Immature natural killer cell (primary cell): ENCODE results near the gene COL6A3. TPM values are rescaled to one million over a fixed set of nuclear protein-coding genes. Genes with fewer than 3 reads are reported as not detected.

Experiments
- DNase-seq, 3 donors: peaks; one replicate each; pipeline ENCODE4 v3.0.0; 2022; ENCODE audit warnings: mixed read lengths in 1 of 3
- H3K27ac Mint-ChIP-seq, 6 donors: one replicate each; pipeline ENCODE4 v1.8.0; 2020; ENCODE audit warnings: mixed read lengths in 6 of 6, mild to moderate bottlenecking in 5 of 6, inconsistent platforms in 4 of 6, moderate library complexity in 3 of 6
- H3K27me3 Mint-ChIP-seq, 3 donors: one replicate each; pipeline ENCODE4 v1.8.0; 2020 to 2021; ENCODE audit warnings: low read depth in 3 of 3, mild to moderate bottlenecking in 3 of 3, mixed read lengths in 3 of 3, moderate library complexity in 3 of 3, inconsistent platforms in 1 of 3
- H3K36me3 Mint-ChIP-seq, 3 donors: one replicate each; pipeline ENCODE4 v1.8.0; 2020; ENCODE audit warnings: mixed read lengths in 3 of 3, inconsistent platforms in 2 of 3, mild to moderate bottlenecking in 2 of 3
- H3K4me1 Mint-ChIP-seq, 2 donors: one replicate each; pipeline ENCODE4 v1.8.0; 2020; ENCODE audit warnings: inconsistent platforms in 2 of 2, mild to moderate bottlenecking in 2 of 2, mixed read lengths in 2 of 2, moderate library complexity in 1 of 2
- H3K4me3 Mint-ChIP-seq, 5 donors: one replicate each; pipeline ENCODE4 v1.8.0; 2020; ENCODE audit warnings: mild to moderate bottlenecking in 5 of 5, mixed read lengths in 5 of 5, inconsistent platforms in 3 of 5, moderate library complexity in 3 of 5
- H3K9me3 Mint-ChIP-seq, 6 donors: one replicate each; pipeline ENCODE4 v1.8.0; 2020; ENCODE audit warnings: mild to moderate bottlenecking in 6 of 6, mixed read lengths in 6 of 6, inconsistent platforms in 4 of 6, moderate library complexity in 3 of 6
- polyA plus RNA-seq, 3 donors: library from polyadenylated mRNA; unstranded; fragments of 300-500 nt; fragmentation: Illumina TruSeq; gene quantifications; one replicate each; pipeline ENCODE4 v1.2.3, GENCODE V29; 2021

The COL6A3 gene
- polyA plus RNA-seq, 3 donors from 2014 or later, result 0.04 TPM; not detected in 2

GRCh38 chr2:237301595-237301994, 112.4 kb downstream of the COL6A3 start:
- H3K27ac Mint-ChIP-seq, result no peak overlapping the region
- H3K27me3 Mint-ChIP-seq, result peaks cover 0 to 17% (median 1%) of the 10 kb centered on the region in 3 donors
- H3K9me3 Mint-ChIP-seq, result no peaks in the 10 kb centered on the region
- no peaks in the 10 kb centered on the region for H3K4me1 Mint-ChIP-seq
- H3K36me3 Mint-ChIP-seq, result no peaks in the 10 kb centered on the region
- H3K4me3 Mint-ChIP-seq, result no peak overlapping the region
- no peak for DNase-seq

DNA sequence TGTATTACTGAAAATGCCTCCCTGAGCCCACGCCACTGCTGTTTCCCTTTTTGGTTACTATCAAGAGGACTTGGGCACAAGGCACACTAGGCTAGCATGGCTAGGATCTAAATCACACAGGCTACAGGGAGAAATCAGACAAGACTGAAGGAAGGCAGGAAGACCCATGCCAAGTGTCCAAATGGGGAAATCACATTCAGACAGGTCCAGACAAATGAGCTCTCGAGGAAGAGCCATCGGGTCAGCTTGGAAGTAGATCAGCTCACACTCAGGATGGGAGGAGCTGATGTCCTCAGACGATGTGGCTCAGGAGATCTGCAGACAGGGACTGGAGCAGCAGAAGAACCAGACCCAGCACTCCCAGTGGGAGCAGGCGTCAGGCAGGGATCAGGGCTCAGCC, 113.2 kb downstream of the COL6A3 start:
- H3K27me3 Mint-ChIP-seq, result peaks cover 0 to 20% (median 1%) of the 10 kb centered on the region in 3 donors
- no peaks in the 10 kb centered on the region for H3K36me3 Mint-ChIP-seq
- H3K27ac Mint-ChIP-seq, result no peak overlapping the region
- H3K4me1 Mint-ChIP-seq, result no peaks in the 10 kb centered on the region
- H3K4me3 Mint-ChIP-seq, result no peak overlapping the region
- no peaks in the 10 kb centered on the region for H3K9me3 Mint-ChIP-seq
- no peak for DNase-seq

DNA sequence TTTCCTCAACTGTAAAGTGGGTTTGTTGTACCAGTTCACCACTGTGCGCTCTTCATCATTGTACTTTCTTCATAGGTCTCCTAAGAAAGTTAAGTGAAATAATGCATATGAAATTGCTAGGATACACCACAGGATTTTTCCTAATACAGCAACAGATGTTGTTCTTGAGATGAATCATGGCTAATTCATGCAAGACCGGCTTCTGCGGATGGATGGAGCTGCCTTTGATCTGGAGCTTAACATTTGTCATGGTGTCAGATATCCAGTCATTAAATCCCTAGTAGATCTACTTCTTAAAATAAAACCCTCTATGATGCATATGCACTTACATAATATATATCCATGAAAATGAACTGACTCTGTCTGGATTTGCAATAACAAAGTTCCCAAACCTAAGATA, 114.1 kb downstream of the COL6A3 start:
- Mint-ChIP-seq H3K27ac (no peak overlapping the region), H3K4me3 (no peak overlapping the region), H3K4me1 (no peaks in the 10 kb centered on the region), H3K27me3 (peaks cover 0 to 22% (median 1%) of the 10 kb centered on the region in 3 donors), H3K9me3 (no peaks in the 10 kb centered on the region), H3K36me3 (no peaks in the 10 kb centered on the region)
- no peak for DNase-seq

GRCh38 chr2:237298151-237299118, 115.5 kb downstream of the COL6A3 start:
- Mint-ChIP-seq H3K4me3 (no peak overlapping the region), H3K27ac (no peak overlapping the region), H3K27me3 (peaks cover 0 to 25% (median 6%) of the 10 kb centered on the region in 3 donors), H3K9me3 (no peaks in the 10 kb centered on the region), H3K4me1 (no peaks in the 10 kb centered on the region), H3K36me3 (no peaks in the 10 kb centered on the region)
- DNase-seq, result no peak

DNA sequence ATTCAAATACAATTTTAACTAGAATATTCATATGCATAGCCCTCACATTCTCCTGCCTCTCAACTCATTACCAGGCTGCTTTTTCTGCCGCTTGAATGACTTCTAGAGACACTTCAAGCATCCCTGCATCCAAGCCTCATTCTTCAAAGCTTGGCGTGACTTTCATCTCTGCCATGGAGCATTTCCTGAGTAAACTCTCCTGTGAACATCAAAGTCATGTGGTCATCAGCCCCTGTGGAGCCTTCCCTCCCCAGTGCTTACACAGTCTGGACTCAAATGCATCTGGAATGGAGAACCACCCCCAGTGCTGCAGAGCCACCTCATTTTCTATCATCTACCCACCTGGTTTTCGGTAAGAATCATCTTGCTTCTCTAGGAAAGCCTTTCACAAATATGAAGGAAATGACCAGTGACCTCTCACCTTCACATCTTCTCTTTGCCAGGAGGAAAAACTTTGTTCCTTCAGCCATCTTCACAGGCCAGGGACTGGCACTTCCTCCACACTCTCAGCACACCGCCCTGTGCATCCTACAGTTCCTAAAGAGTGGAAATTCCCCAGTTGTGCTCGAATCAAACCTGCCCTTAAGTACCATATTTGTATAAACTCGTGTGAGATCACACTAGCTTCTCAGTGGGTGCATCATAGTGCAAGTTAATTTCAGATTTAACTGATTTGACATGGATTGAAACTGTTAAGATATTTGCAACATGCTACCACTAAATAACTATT, 116.4 kb downstream of the COL6A3 start:
- no peaks in the 10 kb centered on the region for H3K9me3 Mint-ChIP-seq
- DNase-seq, result no peak
- peaks cover 0 to 29% (median 6%) of the 10 kb centered on the region in 3 donors for H3K27me3 Mint-ChIP-seq
- peak overlapping the region in 1 of 6 donors; percentile 53 for H3K27ac Mint-ChIP-seq
- no peaks in the 10 kb centered on the region for H3K36me3 Mint-ChIP-seq
- no peaks in the 10 kb centered on the region for H3K4me1 Mint-ChIP-seq
- H3K4me3 Mint-ChIP-seq, result no peak overlapping the region

DNA sequence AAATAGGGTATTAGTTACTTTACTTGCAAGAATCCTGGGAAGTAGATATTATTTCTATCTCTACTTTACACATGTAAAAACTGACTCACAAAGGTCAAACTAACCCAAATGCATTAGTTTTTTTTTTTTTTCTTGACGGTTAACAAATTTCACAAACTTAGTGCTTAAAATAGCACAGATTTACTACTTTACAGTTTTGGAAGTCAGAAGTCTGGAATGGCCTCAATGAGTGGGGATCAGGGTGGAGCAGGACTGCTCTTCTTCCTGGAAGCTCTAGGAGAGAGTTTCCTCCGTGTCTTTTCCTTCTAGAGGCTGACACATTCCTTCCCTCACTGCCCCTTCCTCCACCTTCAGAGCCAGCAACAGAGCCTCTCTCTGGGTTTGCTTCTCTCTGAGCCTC, 117.2 kb downstream of the COL6A3 start:
- H3K36me3 Mint-ChIP-seq, result no peaks in the 10 kb centered on the region
- no peaks in the 10 kb centered on the region for H3K4me1 Mint-ChIP-seq
- DNase-seq, result no peak
- no peaks in the 10 kb centered on the region for H3K9me3 Mint-ChIP-seq
- peaks cover 0 to 31% (median 6%) of the 10 kb centered on the region in 3 donors for H3K27me3 Mint-ChIP-seq
- no peak overlapping the region for H3K4me3 Mint-ChIP-seq
- H3K27ac Mint-ChIP-seq, result no peak overlapping the region

DNA sequence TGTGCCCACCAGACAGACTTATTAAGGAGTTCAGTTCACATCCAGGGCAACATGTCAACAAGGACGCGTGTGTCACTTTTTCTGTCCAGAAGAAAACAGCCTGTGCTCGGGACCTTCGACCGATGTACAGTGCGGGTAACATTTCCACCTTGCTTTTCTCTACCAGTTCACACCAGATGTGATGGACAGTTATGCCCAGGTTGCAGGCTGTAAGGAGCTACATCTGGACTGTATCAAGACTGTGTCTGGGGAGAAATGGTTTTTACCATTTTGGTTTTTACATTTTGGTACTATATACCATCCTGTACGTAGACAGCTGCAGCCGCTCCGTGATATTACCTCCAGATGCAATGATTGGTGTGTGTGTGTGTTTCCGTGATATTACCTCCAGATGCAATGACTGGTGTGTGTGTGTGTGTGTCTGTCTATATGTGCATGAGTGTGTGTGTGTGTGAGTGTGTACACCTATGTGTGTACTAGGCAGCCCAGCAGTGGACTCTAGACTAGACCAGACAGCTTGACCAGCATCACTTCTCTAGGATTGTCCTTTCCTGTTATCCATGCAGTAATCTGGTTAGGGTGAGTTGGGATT, 118.0 kb downstream of the COL6A3 start:
- Mint-ChIP-seq H3K27ac (peak overlapping the region in 1 of 6 donors; percentile 52), H3K36me3 (no peaks in the 10 kb centered on the region), H3K4me1 (no peaks in the 10 kb centered on the region), H3K9me3 (no peaks in the 10 kb centered on the region), H3K4me3 (no peak overlapping the region), H3K27me3 (peaks cover 0 to 35% (median 11%) of the 10 kb centered on the region in 3 donors)
- no peak for DNase-seq

GRCh38 chr2:237294460-237294859, 119.5 kb downstream of the COL6A3 start:
- Mint-ChIP-seq H3K9me3 (no peaks in the 10 kb centered on the region), H3K36me3 (no peaks in the 10 kb centered on the region), H3K27me3 (peaks cover 0 to 36% (median 12%) of the 10 kb centered on the region in 3 donors)

DNA sequence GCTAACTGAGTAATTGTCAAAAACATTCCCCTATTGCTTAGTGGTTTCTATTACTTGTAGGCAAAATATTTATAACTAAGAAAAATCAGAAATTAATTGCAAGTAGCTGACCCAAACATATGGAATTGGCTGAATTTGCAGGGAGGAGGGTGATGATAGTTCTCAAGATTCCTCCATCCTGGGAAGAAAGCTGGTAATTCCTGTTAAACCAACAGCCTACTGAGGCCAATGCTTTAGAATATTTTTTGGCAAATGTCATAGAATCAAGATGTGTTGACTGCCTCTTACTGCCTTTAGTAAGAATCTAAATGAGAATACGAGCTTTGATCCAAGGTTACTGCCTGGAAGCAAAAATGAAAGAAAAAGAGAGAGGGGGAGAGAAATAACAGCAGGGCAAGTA, 120.0 kb downstream of the COL6A3 start:
- no peaks in the 10 kb centered on the region for H3K9me3 Mint-ChIP-seq
- no peak for DNase-seq
- no peak overlapping the region for H3K4me3 Mint-ChIP-seq
- H3K27me3 Mint-ChIP-seq, result peaks cover 0 to 35% (median 15%) of the 10 kb centered on the region in 3 donors
- no peaks in the 10 kb centered on the region for H3K4me1 Mint-ChIP-seq
- H3K36me3 Mint-ChIP-seq, result no peaks in the 10 kb centered on the region
- no peak overlapping the region for H3K27ac Mint-ChIP-seq

More at GRCh38 chr2:237294460-237294859, 119.5 kb downstream of the COL6A3 start:
- no peak overlapping the region for H3K27ac Mint-ChIP-seq
- no peak overlapping the region for H3K4me3 Mint-ChIP-seq
- no peaks in the 10 kb centered on the region for H3K4me1 Mint-ChIP-seq
- DNase-seq, result no peak

DNA sequence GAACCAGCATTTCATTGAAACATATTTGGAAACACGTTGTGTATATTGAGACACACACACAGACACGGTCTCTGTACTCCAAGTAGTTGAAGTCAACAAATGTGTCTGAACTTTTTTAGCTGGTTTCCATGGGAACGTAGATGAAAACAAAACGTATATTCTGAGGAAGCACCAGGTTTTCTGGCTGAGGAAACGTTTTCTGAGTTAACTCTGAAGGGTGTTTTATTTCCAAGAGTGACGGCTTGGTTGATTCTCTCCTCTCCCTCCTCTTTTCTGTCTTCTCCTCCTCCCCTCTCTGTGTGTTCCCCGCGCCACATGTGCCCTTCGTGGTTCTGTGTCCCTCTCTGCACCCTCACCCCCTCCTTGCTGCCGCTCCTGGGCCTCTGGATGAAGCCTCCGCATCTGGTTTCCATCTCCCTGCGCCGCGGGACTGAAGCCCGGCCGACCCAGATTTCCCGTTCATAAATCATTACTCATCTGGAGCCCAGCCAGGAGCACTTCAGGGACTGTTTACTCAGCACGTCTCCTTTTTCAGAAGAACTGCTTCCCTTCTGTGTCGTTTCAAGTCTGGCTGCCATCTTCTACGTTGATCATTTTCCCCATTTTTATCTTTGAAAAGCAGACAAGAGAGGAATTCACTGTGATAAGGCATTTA, 122.7 kb downstream of the COL6A3 start:
- no peak overlapping the region for H3K4me3 Mint-ChIP-seq
- peaks cover 0 to 8% (median 0%) of the 10 kb centered on the region in 6 donors for H3K9me3 Mint-ChIP-seq
- H3K4me1 Mint-ChIP-seq, result no peaks in the 10 kb centered on the region
- peak overlapping the region in 1 of 6 donors; percentile 14 for H3K27ac Mint-ChIP-seq
- H3K27me3 Mint-ChIP-seq, result peaks cover 2 to 30% (median 20%) of the 10 kb centered on the region in 3 donors
- no peak for DNase-seq
- no peaks in the 10 kb centered on the region for H3K36me3 Mint-ChIP-seq

DNA sequence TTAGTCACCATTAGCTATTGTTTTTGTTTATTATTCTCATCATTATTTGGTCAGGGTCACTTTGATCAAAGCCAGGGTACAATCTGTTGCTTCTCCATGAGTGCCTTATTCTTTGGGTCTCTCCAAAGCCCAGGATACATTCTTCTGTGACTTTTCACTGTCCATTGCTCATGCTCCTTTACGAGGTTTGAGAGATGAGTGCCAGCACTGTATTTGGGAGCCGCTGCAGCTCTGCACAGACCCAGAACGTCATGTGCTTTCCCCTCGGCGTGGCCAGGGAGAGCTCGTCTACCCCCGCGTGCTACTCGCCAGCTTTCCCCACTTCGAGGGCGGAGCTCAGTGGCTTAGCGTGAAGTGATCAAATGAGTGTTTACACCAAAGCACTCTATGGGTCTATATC, 123.7 kb downstream of the COL6A3 start:
- no peak overlapping the region for H3K27ac Mint-ChIP-seq
- peaks cover 2 to 26% (median 20%) of the 10 kb centered on the region in 3 donors for H3K27me3 Mint-ChIP-seq
- no peak overlapping the region for H3K4me3 Mint-ChIP-seq
- H3K4me1 Mint-ChIP-seq, result no peaks in the 10 kb centered on the region
- no peak for DNase-seq
- no peaks in the 10 kb centered on the region for H3K36me3 Mint-ChIP-seq
- H3K9me3 Mint-ChIP-seq, result peaks cover 0 to 8% (median 0%) of the 10 kb centered on the region in 6 donors

GRCh38 chr2:237289139-237289538, 124.8 kb downstream of the COL6A3 start:
- Mint-ChIP-seq H3K4me1 (no peaks in the 10 kb centered on the region), H3K9me3 (peaks cover 0 to 8% (median 0%) of the 10 kb centered on the region in 6 donors), H3K36me3 (no peaks in the 10 kb centered on the region), H3K27me3 (peaks cover 2 to 24% (median 18%) of the 10 kb centered on the region in 3 donors), H3K4me3 (no peak overlapping the region), H3K27ac (no peak overlapping the region)
- DNase-seq, result no peak

GRCh38 chr2:237287872-237288271, 126.1 kb downstream of the COL6A3 start:
- Mint-ChIP-seq H3K9me3 (peaks cover 0 to 8% (median 0%) of the 10 kb centered on the region in 6 donors), H3K27ac (no peak overlapping the region), H3K4me3 (no peak overlapping the region), H3K27me3 (peaks cover 2 to 21% (median 15%) of the 10 kb centered on the region in 3 donors), H3K4me1 (no peaks in the 10 kb centered on the region), H3K36me3 (no peaks in the 10 kb centered on the region)
- no peak for DNase-seq
